ENCODE results near the gene BANP.
"Not testable (repeated sequence)": the region's sequence is repeated elsewhere in the genome, so short reads cannot be mapped to it uniquely, and the experiment has no call there.

The BANP gene

GRCh38 chr16:88091221-88091971 lies 140.2 kb downstream of the BANP start:
- DNase-seq: not testable (repeated sequence)

DNA sequence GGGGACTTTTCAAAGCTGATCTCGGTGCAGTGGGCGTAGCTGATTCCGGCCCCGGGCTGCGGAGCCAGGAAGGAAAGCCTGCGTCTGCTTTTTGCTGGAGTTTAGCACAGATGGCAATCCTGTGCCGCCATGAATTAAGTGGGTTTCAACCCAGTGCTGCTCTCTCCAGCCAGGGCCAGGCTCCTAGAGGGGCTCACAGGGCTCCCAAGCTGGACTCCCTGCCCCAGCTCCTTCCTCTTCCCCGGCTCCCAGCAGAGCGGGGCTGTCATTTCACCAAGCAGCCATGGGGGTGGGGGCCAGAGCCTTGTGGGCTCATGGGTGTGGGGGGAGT lies 140.7 kb downstream of the BANP start:
- DNase-seq: not testable (repeated sequence)

DNA sequence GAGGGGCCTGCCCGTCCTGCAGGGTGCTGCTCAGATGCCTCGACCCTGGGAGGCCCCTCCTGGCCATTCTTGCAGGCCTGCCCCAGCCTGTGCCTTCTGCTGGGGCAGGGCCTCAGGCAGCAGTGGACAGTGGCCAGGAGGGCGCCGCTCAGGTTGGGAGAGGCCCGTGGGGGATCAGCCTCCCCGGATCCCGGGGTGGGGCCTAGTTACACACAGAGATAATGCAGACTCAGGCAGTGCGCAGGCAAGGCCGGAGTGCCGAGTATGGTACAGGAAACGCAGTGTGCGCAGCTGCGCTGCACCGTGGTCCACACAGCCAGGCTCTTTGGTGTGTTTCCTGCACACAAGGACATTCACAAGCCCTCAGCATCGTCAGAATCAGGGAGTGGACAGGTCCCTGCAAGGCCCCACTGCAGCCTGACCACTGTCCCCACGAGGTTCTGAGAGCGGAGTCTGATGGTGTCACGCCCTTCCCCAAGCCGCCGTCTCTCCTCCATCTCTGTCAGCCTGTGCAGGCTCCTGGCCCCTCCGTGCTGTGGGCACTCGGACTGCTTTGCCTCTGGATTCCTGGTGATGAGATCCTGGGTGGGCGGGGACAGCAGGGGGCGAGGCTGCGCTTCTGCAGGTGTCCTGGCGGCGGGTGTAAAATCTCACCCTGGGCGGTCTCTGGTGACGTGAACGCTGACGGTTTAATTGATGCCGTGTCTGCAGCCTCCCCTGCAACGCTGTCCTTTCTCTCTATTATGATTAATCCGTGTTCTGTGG lies 141.7 kb downstream of the BANP start:
- DNase-seq: not testable (repeated sequence)

- not testable (repeated sequence) for DNase-seq
Measured at GRCh38 chr16:88093556-88094252, 142.5 kb downstream of the BANP start.

DNA sequence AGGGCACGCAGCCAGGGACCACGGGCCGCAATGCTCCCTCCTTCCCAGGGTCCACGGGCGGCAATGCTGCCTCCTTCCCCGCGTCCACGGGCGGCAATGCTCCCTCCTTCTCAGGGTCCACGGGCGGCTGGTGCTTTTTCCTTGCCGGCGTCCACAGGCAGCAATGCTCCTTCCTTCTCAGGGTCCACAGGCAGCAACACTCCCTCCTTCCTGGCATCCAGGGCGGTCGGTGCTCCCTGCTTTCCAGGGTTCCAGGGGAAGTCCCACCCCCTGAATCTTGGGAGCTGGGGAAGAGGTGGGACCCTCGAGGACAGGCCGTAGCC lies 143.0 kb downstream of the BANP start:
- not testable (repeated sequence) for DNase-seq

- not testable (repeated sequence) for DNase-seq
Measured at GRCh38 chr16:88094900-88095299, 143.7 kb downstream of the BANP start.

GRCh38 chr16:88096659-88097058 lies 145.4 kb downstream of the BANP start:
- DNase-seq: not testable (repeated sequence)

- DNase-seq: not testable (repeated sequence)
Measured at GRCh38 chr16:88098731-88099562, 147.7 kb downstream of the BANP start.

DNA sequence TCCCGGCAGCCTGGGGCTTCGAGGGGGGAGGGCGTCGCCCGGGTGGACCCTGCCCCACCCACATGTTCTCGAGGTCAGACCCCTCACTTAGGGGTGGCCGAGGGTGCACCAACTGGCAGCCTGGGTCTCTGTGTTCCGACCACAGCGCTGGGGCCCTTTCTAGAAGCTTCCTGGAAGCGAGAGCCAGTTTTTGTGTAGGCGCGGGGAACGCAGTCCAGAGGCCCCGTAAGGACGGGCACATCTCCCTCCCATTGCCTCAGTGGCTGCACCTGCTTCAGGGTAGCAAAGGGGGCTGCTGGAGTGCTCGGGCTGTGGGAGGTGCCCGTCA lies 148.3 kb downstream of the BANP start:
- DNase-seq: no peak

GRCh38 chr16:88099956-88100355 lies 148.7 kb downstream of the BANP start:
- not testable (repeated sequence) for DNase-seq

DNA sequence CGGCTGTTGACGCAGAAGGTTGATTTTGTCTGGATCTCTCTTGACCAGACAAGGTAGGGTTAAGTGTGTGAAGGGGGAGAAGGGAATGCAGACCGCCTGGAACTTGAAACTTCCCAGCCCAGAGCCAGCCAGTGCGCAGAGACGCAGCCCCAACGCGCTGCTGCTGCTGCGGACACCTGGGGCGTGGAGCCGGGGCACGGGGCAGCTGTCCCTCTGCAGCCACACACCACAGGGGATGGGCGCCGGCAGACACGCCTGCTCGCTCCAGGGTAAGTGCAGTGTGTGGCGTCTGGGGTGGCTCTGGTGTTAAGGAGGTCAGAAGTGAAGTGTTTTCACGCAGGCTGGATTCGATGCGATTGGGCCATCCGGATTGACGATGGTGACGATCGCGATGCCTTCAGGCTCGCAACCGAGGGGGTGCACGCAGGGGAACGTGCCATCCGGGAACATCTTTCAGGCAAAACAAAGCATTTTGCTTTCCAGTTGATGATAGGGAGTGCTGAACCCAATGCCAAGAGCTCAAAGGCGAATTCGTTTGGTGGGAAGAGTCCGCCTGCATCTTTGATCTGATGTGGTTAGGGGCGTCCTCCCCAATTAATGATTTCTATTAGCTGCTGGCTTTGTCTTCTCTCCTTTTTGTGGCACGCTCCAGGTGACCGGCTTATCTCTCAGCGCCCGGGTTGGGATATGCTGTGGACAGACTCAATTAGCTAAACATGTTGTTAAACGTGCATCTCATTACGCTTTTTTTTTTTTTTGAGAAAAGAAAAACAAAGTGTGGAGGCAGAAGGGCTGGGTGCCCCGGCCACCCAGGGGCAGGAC lies 149.8 kb downstream of the BANP start:
- not testable (repeated sequence) for DNase-seq

- not testable (repeated sequence) for DNase-seq
Measured at GRCh38 chr16:88101623-88102105, 150.4 kb downstream of the BANP start.

- DNase-seq: no peak
Measured at GRCh38 chr16:88102597-88102996, 151.4 kb downstream of the BANP start.

GRCh38 chr16:88103011-88103410 lies 151.8 kb downstream of the BANP start:
- DNase-seq: no peak

DNA sequence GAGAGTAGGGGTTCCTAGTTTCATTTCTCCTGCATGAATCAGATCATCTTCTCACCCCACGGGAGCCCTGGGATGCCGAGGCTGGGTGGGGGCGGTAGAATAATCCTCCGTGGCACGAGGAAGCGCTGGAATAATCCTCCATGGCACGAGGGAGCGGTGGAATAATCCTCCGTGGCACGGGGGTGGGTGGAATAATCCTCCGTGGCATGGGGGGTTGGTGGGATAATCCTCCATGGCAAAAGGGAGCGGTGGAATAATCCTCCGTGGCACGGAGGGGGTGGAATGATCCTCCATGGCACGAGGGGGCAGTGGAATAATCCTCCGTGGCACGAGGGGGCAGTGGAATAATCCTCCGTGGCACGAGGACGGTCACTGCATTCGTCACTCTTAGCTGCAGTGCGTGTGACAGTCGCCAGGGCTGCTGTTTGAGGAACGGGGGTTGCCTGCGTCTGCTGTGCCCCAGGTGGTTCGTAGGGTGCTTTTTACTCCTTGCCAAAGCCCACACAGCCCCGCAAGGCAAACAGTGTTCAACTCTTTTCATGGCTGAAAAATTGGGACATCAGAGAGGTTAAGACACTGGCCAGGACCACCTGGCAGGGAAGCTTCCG lies 152.5 kb downstream of the BANP start:
- no peak for DNase-seq

GRCh38 chr16:88104363-88104762 lies 153.1 kb downstream of the BANP start:
- DNase-seq: not testable (repeated sequence)

- DNase-seq: not testable (repeated sequence)
Measured at GRCh38 chr16:88105574-88106140, 154.4 kb downstream of the BANP start.

GRCh38 chr16:88106566-88106965 lies 155.3 kb downstream of the BANP start:
- not testable (repeated sequence) for DNase-seq

- no peak for DNase-seq
Measured at GRCh38 chr16:88108762-88109161, 157.5 kb downstream of the BANP start.

- not testable (repeated sequence) for DNase-seq
Measured at GRCh38 chr16:88109726-88110621, 158.7 kb downstream of the BANP start.
